SU-DHL-6 (cell line): Measurements from ENCODE around the gene PEX5.

Experiments used
- H2AFZ ChIP-seq: fragments of 200-600 bp; sonication (generic); 2 replicates; pipeline ENCODE4 v1.6.1; 2014; ENCODE audit warnings: low read depth, mild to moderate bottlenecking, moderate library complexity, mixed read lengths, antibody characterized with exemption, low read length; ENCODE audit not compliant: severe bottlenecking
- H3F3A ChIP-seq: fragments of 200-600 bp; shearing (Covaris generic); 2 replicates; pipeline ENCODE4 v1.6.0; 2016; ENCODE audit warnings: antibody characterized with exemption, mild to moderate bottlenecking; ENCODE audit not compliant: insufficient read depth
- H3K27ac ChIP-seq: fragments of 200-600 bp; sonication (generic); 2 replicates; pipeline ENCODE4 v1.5.1; 2016; ENCODE audit warnings: low read depth, mild to moderate bottlenecking, low read length, moderate library complexity, mixed read lengths
- H3K27me3 ChIP-seq: fragments of 200-600 bp; sonication (generic), shearing (Covaris generic); 2 replicates; pipeline ENCODE4 v1.6.0; 2014; ENCODE audit warnings: mild to moderate bottlenecking, low read length
- H3K36me3 ChIP-seq: fragments of 200-600 bp; sonication (generic); 2 replicates; pipeline ENCODE4 v1.6.1; 2014; ENCODE audit warnings: mild to moderate bottlenecking, low read length, mixed read lengths
- H3K4me2 ChIP-seq: fragments of 300-600, 200-600 bp; shearing (Covaris generic), sonication (generic); 2 replicates; pipeline ENCODE4 v1.6.0; 2014; ENCODE audit warnings: low read length, low read depth, mild to moderate bottlenecking; ENCODE audit not compliant: poor library complexity, severe bottlenecking
- H3K4me3 ChIP-seq: fragments of 200-600 bp; sonication (generic); 2 replicates; pipeline ENCODE4 v1.5.1; 2014; ENCODE audit warnings: antibody characterized with exemption, low read length, mild to moderate bottlenecking, mixed read lengths; ENCODE audit not compliant: insufficient read depth, poor library complexity, severe bottlenecking
- H3K79me2 ChIP-seq: fragments of 200-600 bp; sonication (generic); 2 replicates; pipeline ENCODE4 v1.6.1; 2014; ENCODE audit warnings: mild to moderate bottlenecking, low read length, moderate library complexity; ENCODE audit not compliant: insufficient read depth
- H3K9ac ChIP-seq: fragments of 200-600 bp; sonication (generic); 2 replicates; pipeline ENCODE4 v1.7.0; 2014; ENCODE audit warnings: mild to moderate bottlenecking, low read length
- H3K9me2 ChIP-seq: fragments of 200-600 bp; sonication (generic); replicated peaks from 2 replicates; pipeline ENCODE4 v1.6.1; 2014; ENCODE audit warnings: low read length; ENCODE audit not compliant: insufficient read depth
- H3K9me3 ChIP-seq: fragments of 200-600 bp; sonication (generic); 2 replicates; pipeline ENCODE4 v1.6.1; 2014; ENCODE audit warnings: low read length, mixed read lengths; ENCODE audit not compliant: insufficient read depth
- H4K20me1 ChIP-seq: fragments of 200-600 bp; sonication (generic); 2 replicates; pipeline ENCODE4 v1.6.1; 2014; ENCODE audit warnings: low read depth, mild to moderate bottlenecking, antibody characterized with exemption, low read length, moderate library complexity, mixed read lengths
- CTCF ChIP-seq: fragments of 200-600 bp; sonication (generic); IDR thresholded peaks from one replicate; pipeline ENCODE4 v1.5.1; 2017; ENCODE audit warnings: antibody characterized with exemption, mild to moderate bottlenecking, low read length, moderate library complexity; ENCODE audit not compliant: insufficient read depth, poor library complexity, severe bottlenecking
- EZH2phosphoT487 ChIP-seq: fragments of 200-600 bp; sonication (generic), shearing (Covaris generic); conservative IDR thresholded peaks from 2 replicates; pipeline ENCODE4 v1.6.1; 2018; ENCODE audit warnings: mild to moderate bottlenecking, antibody characterized with exemption, low read length, moderate library complexity, mixed read lengths

Gene PEX5

GRCh38 chr12:7161811-7162210 lies 27.7 kb upstream of the PEX5 start:
- Histone ChIP-seq H3K79me2 (no peaks in the 10 kb centered on the region), H3K9me2 (no peaks in the 10 kb centered on the region), H3K36me3 (no peaks in the 10 kb centered on the region), H4K20me1 (no peaks in the 10 kb centered on the region), H3K4me2 (no peak overlapping the region), H3F3A (no peaks in the 10 kb centered on the region), H2AFZ (no peak overlapping the region), H3K9me3 (peaks cover 7% of the 10 kb centered on the region; the same call in 1 of the 2 replicates), H3K4me3 (no peak overlapping the region), H3K27me3 (no peaks in the 10 kb centered on the region), H3K9ac (no peak overlapping the region), H3K27ac (no peak overlapping the region)
- TF ChIP-seq CTCF, result no peak
- TF ChIP-seq EZH2phosphoT487, result no peak

DNA sequence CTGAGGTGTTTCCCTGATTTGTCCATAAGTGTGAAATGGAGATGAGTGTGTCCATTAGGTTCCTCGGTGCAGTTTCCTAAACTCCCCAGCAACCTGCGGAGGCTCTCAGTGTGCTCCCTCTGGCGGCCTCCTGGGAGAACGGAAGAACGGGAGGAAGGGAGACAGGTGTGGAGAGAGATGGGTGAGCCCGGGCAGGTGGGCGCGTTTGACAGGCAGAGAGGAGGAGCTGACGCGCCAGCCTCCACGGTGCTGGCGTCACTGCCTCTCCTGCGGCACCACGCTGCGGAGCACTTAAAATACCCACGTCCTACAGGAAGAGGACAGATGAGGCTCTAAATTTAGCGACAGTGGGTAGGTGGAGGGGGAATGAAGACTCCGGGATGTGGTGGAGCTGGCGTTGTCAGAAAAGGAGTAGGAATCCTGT lies 26.8 kb upstream of the PEX5 start:
- no peak overlapping the region for H2AFZ ChIP-seq
- H3K9me3 ChIP-seq, result peaks cover 14% of the 10 kb centered on the region; the same call in 1 of the 2 replicates
- no peak overlapping the region for H3K4me2 ChIP-seq
- H3K27ac ChIP-seq, result no peak overlapping the region
- no peak overlapping the region for H3K4me3 ChIP-seq
- no peaks in the 10 kb centered on the region for H3K79me2 ChIP-seq
- TF ChIP-seq CTCF (no peak), EZH2phosphoT487 (no peak)
- H3K36me3 ChIP-seq, result peaks cover 7% of the 10 kb centered on the region; the same call in 1 of the 2 replicates
- H4K20me1 ChIP-seq, result no peaks in the 10 kb centered on the region
- H3K9ac ChIP-seq, result no peak overlapping the region
- H3K27me3 ChIP-seq, result no peaks in the 10 kb centered on the region
- H3F3A ChIP-seq, result no peaks in the 10 kb centered on the region
- no peaks in the 10 kb centered on the region for H3K9me2 ChIP-seq

DNA sequence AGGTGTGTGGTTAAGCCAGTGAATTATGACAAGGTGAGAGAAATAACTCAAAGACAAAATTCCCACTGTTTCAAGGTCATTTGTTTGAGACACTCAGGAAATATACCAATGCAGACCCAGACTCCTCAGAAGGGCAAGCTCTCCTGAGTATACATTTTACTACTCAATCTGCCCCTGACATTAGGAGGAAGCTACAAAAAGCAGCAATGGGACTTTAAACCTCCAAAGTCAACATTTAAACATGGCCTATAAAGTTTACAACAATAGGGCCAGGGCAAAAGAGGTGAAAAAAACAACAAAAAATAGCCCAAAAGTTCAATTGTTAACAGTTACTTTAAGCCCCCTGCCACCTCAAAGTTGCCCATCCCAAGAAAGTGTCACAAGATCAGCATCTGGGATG lies 19.5 kb upstream of the PEX5 start:
- no peaks in the 10 kb centered on the region for H3K27me3 ChIP-seq
- H2AFZ ChIP-seq, result no peak overlapping the region
- H3K9me3 ChIP-seq, result peaks cover 55% of the 10 kb centered on the region; the same call in 1 of the 2 replicates
- H3K9ac ChIP-seq, result no peak overlapping the region
- H3K27ac ChIP-seq, result no peak overlapping the region
- no peaks in the 10 kb centered on the region for H3K79me2 ChIP-seq
- H3F3A ChIP-seq, result no peaks in the 10 kb centered on the region
- peaks cover 14% of the 10 kb centered on the region; the same call in 1 of the 2 replicates for H3K36me3 ChIP-seq
- no peak overlapping the region for H3K4me2 ChIP-seq
- no peaks in the 10 kb centered on the region for H3K9me2 ChIP-seq
- no peaks in the 10 kb centered on the region for H4K20me1 ChIP-seq
- H3K4me3 ChIP-seq, result no peak overlapping the region
- no peak for TF ChIP-seq EZH2phosphoT487
- TF ChIP-seq CTCF, result no peak
